WERI-Rb-1 (cell line): Measurements from ENCODE around the gene PRSS1.
"Not testable (repeated sequence)": the region's sequence is repeated elsewhere in the genome, so short reads cannot be mapped to it uniquely, and the experiment has no call there.

Experiments used
- DNase-seq: peaks from one replicate; pipeline ENCODE4 v3.0.0-alpha.2; 2020
- H3K27ac ChIP-seq: fragments of 250-450 bp; sonication (Bioruptor Pico); 2 replicates; pipeline ENCODE4 v1.5.1; 2020; ENCODE audit warnings: mild to moderate bottlenecking, moderate library complexity
- H3K27me3 ChIP-seq: fragments of 250-450 bp; sonication (Bioruptor Pico); 2 replicates; pipeline ENCODE4 v1.5.1; 2021; ENCODE audit warnings: mild to moderate bottlenecking, low read depth, moderate library complexity; ENCODE audit not compliant: insufficient read depth, severe bottlenecking
- H3K36me3 ChIP-seq: fragments of 250-450 bp; sonication (Bioruptor Pico); 2 replicates; pipeline ENCODE4 v1.5.1; 2020; ENCODE audit warnings: mild to moderate bottlenecking, moderate library complexity
- H3K4me3 ChIP-seq: 2 replicates; pipeline ENCODE4 v1.5.1; 2011; ENCODE audit warnings: low read depth, mild to moderate bottlenecking, control low read depth, low read length
- H3K9me3 ChIP-seq: fragments of 250-450 bp; sonication (Bioruptor Pico); 2 replicates; pipeline ENCODE4 v1.5.1; 2021; ENCODE audit warnings: mild to moderate bottlenecking, moderate library complexity; ENCODE audit not compliant: severe bottlenecking
- TF ChIP-seq, protein P1 (sequence below): IDR thresholded peaks from 2 replicates; pipeline ENCODE4 v1.5.1; 2011; ENCODE audit warnings: low read depth, mild to moderate bottlenecking, control low read depth, inconsistent platforms, low read length

The PRSS1 gene

DNA sequence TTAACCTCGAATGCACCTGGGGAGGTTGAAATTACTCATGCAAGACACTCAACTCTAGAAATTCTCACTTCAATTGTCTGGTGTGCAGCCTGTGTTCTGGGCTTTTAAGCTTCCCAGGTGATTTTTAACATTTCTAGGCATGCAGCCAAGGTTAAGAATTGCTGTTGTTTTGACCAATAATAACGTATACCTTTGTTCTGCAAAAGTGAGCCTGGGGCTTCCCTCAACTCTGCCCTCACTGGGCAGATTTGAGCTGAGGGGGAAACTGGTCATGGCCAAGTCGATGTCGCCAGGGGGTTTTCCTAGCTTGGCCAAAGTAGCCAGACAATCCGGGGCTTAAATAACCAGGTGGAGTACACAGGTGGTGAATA, 22.1 kb downstream of the PRSS1 start:
- Histone ChIP-seq H3K27me3 (no peaks in the 10 kb centered on the region), H3K36me3 (no peaks in the 10 kb centered on the region), H3K27ac (no peak overlapping the region), H3K9me3 (peaks cover 2% of the 10 kb centered on the region), H3K4me3 (no peak overlapping the region)
- TF ChIP-seq, protein P1, sequence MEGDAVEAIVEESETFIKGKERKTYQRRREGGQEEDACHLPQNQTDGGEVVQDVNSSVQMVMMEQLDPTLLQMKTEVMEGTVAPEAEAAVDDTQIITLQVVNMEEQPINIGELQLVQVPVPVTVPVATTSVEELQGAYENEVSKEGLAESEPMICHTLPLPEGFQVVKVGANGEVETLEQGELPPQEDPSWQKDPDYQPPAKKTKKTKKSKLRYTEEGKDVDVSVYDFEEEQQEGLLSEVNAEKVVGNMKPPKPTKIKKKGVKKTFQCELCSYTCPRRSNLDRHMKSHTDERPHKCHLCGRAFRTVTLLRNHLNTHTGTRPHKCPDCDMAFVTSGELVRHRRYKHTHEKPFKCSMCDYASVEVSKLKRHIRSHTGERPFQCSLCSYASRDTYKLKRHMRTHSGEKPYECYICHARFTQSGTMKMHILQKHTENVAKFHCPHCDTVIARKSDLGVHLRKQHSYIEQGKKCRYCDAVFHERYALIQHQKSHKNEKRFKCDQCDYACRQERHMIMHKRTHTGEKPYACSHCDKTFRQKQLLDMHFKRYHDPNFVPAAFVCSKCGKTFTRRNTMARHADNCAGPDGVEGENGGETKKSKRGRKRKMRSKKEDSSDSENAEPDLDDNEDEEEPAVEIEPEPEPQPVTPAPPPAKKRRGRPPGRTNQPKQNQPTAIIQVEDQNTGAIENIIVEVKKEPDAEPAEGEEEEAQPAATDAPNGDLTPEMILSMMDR, result no peak
- no peak for DNase-seq

DNA sequence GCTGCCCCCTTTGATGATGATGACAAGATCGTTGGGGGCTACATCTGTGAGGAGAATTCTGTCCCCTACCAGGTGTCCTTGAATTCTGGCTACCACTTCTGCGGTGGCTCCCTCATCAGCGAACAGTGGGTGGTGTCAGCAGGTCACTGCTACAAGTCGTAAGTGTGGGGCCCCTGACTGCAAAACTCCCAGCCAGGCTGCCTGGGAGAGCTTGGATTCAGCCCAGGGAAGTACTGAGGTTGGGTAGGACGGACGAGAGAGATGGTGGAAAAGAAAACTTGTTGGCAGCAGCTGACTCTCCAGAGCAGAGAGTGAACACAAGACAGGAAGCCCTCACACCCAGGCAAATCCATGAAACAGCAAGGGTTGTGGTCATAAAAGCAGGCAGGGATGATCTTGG, 22.8 kb downstream of the PRSS1 start:
- no peaks in the 10 kb centered on the region for H3K9me3 ChIP-seq
- DNase-seq, result no peak
- no peaks in the 10 kb centered on the region for H3K27me3 ChIP-seq
- TF ChIP-seq, protein P1, result no peak
- no peak overlapping the region for H3K4me3 ChIP-seq
- no peaks in the 10 kb centered on the region for H3K36me3 ChIP-seq
- H3K27ac ChIP-seq, result no peak overlapping the region

DNA sequence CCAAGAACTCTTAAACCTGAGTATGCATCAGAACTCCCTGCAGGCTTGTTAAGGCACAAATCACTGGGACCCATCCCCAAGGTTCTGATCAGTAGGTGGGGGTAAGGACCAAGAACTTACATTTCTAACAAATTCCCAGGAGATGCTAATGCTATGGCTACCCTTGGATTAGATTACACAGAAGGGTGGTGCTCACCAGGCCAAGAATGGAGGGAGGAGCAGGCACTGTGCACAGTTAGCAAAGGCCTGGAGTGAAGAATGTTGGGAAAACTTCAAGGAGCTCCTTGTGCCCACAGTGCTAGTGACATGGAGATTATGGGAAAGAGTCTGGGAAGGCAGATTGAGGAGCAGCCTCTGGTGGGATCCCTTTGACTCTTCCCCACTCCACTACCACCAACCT, 23.4 kb downstream of the PRSS1 start:
- Histone ChIP-seq H3K27ac (no peak overlapping the region), H3K9me3 (no peaks in the 10 kb centered on the region), H3K4me3 (no peak overlapping the region), H3K27me3 (no peaks in the 10 kb centered on the region), H3K36me3 (no peaks in the 10 kb centered on the region)
- TF ChIP-seq, protein P1, result no peak
- no peak for DNase-seq

DNA sequence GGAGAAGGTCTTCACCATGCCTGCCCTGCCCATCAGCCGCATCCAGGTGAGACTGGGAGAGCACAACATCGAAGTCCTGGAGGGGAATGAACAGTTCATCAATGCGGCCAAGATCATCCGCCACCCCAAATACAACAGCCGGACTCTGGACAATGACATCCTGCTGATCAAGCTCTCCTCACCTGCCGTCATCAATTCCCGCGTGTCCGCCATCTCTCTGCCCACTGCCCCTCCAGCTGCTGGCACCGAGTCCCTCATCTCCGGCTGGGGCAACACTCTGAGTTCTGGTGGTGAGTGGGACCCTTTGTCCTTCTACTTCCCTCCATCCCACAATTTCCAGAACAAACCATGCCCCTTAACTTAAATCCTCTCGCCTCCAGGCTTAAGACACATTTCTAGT, 24.0 kb downstream of the PRSS1 start:
- DNase-seq, result no peak
- Histone ChIP-seq H3K27ac (no peak overlapping the region), H3K27me3 (no peaks in the 10 kb centered on the region), H3K9me3 (no peaks in the 10 kb centered on the region), H3K36me3 (no peaks in the 10 kb centered on the region), H3K4me3 (no peak overlapping the region)
- TF ChIP-seq, protein P1, result no peak

DNA sequence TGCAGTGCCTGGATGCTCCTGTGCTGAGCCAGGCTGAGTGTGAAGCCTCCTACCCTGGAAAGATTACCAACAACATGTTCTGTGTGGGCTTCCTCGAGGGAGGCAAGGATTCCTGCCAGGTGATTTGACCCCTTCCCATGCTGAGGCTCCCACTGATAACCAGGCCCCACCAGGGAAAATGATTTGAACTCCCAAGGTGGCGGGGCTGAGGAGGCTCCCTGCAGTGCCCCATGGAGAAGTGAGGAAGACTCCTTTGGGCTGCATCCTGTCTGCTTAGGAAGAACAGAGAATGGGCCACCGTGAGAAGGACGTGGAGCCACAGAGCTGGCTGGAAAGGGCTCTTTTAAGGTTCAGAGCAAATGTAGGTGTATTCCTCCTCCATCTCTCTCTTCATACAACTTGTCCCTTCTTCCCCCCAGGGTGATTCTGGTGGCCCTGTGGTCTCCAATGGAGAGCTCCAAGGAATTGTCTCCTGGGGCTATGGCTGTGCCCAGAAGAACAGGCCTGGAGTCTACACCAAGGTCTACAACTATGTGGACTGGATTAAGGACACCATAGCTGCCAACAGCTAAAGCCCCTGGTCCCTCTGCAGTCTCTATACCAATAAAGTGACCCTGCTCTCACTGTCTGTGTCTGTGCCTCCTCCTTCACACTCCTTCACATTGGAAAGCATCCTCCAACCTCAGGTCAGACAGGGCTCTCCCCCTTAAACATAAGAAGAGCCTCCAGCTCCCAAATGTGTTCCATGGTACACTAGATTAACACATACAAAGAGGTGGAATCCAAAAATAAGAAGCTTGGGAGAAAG, 24.9 kb downstream of the PRSS1 start:
- TF ChIP-seq, protein P1, result no peak
- H3K4me3 ChIP-seq, result no peak overlapping the region
- no peak overlapping the region for H3K27ac ChIP-seq
- no peaks in the 10 kb centered on the region for H3K36me3 ChIP-seq
- no peaks in the 10 kb centered on the region for H3K27me3 ChIP-seq
- H3K9me3 ChIP-seq, result no peaks in the 10 kb centered on the region
- DNase-seq, result no peak

DNA sequence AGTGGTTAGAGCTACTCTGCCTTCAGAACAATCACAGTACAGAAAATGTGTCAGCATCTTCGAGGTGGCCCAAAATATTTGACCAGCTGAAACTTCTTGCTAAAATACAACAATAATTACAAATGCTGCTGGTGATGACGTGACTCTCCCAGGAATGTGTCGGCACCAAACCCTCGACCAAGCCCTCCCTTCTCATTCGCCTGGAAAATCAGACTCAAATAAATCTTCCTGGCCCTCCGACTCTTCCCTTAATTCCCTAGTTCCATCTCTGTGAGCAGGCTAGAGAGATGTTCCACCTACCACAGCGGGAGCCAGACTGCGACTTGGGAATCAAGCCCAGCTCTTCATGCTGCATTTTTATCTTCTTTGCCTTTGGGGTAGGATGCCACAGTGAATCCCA, 25.6 kb downstream of the PRSS1 start:
- H3K27ac ChIP-seq, result no peak overlapping the region
- H3K36me3 ChIP-seq, result no peaks in the 10 kb centered on the region
- no peak for DNase-seq
- TF ChIP-seq, protein P1, result no peak
- H3K27me3 ChIP-seq, result no peaks in the 10 kb centered on the region
- H3K4me3 ChIP-seq, result no peak overlapping the region
- H3K9me3 ChIP-seq, result no peaks in the 10 kb centered on the region

DNA sequence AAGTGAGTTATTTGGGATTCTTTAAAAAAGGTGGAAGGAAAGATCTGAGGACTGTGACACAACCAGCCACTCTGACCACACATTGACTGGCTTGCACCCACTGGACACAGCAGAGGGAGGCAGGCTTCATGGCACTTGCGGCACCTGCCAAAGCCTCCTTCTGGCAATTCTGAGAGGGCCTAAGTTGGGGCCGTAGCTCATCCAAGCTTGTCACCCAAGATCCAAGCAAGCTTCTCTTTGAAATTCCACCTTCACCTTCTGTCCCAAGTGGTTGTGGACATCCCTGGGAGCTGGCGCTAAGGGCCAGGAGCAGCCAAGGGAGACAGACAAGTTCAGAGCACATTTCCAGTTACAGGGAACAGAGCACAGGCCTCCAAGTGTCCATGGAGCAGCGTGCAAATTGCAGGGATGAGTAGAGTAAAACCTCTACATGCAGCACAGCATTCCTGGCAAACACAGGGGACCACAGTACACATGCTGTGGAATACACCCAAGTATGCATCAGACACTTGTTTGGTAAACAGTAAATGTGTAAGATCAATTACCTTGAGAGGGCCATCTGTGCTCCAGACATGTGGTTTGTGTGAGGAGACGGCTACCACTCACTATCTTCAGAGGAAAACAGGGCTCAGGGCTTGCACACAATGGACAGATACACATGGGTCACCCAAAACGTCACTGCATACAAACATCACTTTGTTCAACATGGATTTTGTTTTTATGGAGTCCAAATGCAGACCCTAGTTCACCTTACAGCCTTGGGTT, 26.3 kb downstream of the PRSS1 start:
- not testable (repeated sequence) for H3K27ac ChIP-seq, H3K4me3 ChIP-seq, H3K9me3 ChIP-seq, DNase-seq, H3K27me3 ChIP-seq, H3K36me3 ChIP-seq
